Measurements from ENCODE around the gene CABLES1.
A peak's percentile ranks its signal among the peaks of the same experiment; 100 is the strongest.

The CABLES1 gene

DNA sequence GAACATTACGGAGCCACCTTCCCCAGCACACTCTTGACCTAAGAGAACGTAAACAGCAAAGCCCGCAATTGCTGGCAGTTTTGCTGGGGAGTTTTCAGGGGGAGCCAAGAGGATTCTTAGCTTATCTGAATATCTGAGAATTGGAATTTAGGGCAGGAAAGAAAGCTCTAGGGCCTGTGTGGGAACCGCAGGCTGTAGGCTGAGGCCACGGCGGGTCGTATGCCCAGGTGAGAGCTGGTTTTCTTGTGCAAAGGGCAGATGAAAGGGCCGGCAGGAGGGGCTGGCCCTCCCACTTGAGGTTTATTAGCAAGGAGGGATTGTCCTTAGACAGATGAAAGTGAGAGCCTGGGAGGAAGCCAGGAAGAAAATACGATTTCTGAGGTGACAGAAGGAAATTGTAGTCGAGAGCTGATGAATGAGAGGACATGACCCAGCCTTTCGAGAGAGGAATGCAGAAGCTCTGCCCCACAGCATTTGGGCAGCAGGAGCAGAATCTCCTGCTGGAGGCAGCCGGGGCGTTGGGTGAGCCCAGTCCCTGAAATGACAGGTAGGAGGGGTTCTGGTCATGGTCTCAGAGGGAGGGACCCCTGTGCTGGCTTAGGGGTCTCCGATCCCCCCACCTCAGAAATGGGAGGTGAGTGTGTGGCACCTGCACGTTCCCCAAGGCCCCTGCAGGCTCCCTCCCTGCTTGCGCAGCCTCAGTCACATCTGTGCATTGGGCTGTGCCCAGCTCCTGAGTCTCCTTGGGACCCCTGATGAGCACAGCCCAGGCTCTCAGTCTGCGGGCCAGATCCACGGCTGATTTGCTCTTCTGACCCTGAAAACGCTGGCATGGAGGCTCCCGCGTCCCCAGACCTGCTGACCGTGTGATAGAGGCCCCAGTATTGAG lies 61.1 kb downstream of the CABLES1 start:
- no peak for DNase-seq

DNA sequence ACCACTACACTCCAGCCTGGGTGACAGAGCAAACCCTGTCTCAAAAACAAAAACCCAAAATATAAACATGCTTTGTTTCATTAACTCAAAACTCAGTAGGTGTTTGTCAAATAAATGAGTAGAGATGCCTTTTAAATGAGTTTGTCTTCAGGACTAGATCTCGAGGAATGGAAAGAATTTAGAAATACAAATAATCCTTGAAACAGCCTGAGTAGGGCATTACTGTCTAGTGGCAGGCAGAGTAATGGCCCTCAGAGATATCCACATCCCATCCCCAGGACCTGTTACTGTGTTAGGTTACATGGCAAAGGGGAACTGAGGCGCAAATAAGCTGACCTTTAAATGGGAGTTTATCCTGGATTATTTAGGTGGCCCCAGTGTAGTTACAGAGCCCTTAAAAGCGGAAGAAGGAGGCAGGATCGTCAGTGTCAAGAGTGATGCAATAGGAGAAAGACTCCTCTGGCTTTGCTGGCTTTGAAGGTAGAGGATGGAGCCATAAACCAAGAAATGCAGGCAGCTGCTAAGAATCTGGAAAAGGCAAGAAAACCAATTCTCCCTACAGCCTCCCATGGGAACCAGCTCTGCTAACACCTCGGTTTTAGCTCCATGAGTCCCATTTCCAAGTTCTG lies 63.0 kb downstream of the CABLES1 start:
- no peak for DNase-seq

DNA sequence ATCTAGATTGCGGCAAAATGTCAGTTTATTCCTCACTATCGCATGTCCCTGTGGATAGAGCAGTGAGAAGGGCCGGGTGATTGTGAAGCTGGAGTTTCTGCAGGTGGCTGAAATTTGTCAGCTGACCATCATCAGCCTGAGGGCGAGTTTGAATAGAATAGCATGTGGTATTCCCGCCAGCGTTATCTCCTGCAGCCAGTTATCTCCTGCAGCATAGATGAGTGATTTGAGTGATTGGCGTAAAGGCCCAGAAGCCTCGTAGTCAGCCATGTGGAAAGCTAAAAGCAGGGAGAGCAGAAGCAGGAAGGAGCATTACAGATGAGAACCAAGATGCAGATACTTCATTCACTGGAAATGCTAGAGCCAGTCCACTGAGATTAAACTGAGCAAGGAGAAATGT lies 65.5 kb downstream of the CABLES1 start:
- no peak for DNase-seq

DNA sequence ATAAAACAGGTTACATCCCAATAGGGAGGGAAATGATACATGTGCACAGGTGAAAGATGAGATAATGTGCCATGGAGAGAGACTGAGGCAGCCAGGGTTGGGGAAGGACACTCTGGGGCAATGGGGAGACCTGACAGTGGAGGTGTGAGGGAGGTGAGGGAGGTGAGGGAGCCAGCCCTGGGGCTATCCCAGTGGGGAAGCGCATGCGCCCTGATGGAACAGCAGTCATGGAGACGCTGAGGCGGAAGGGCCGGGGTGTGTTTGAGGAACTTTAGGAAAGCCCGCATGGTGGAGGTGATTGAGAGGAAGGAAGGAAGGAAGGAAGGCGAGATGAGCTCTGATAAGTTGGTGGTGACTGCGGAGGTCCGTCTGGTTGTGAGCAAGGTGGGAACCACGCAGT lies 66.5 kb downstream of the CABLES1 start:
- DNase-seq, result no peak

DNA sequence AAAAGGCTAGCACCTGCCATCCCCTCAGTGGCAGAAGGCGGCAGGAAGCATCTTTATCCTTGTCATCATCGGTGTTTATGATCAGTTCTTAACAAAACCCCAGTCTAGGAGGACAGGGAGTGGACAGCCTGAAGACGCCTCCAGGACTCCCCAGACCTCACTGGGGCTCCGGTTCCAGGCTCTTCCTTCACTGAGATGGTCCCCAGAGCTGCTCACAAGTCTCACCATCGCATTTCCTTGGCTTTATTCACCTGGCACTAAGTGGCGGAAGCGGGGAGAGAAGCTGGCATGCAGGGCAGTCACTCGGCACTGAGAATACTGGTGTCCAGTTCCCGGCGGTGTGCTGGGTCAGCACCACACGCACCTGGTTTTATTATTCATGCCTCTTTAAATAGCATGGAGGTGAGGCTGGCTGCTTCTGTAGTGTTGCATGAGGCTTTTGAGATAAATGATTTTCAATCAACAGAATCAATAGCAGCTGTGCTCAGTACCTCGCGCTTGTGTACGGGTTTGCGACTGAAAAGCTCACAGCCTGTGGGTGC lies 68.7 kb downstream of the CABLES1 start:
- DNase-seq, result no peak

DNA sequence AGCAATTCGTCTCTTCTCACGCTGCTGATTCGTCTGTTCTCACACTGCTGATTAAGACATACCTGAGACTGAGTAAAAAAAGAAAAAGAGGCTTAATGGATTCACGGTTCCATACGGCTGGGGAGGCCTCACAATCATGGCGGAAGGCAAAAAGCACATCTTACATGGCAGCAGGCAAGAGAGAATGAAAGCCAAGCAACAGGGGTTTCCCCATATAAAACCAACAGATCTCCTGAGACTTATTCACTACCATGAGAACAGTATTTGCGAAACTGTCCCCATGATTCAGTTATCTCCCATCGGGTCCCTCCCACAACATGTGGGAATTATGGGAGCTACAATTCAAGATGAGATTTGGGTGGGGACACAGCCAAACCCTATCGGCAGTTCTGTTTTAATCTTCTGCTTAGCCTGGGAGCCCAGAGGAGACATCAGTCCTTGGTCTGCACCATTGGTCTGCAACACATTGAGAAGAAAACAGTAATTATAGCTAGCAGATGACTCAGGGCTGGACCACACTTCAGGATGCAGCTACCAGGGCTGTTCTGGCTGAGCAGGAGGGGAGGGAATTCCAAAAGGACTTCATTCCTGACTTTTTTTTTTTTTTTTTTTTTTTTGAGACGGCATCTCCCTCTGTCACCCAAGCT lies 69.4 kb downstream of the CABLES1 start:
- no peak for DNase-seq

DNA sequence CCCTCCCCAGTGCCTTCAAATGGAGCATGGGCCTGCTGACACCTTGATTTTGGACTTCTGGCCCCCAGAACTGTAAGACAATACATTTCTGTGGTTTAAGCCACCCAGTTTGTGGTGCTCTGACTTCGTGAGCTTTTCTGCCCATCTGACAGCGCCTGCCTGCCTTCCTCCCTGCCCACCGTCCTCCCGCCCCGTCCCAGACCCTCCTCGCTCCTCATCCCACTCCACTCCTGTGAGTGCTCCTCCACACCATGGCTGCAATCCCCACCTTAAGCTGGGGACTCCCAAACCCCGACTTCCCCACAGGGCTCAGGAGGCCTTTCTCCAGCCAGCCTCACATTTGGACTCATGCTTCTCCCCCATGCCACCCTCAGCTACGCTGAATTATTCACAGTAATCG lies 70.7 kb downstream of the CABLES1 start:
- no peak for DNase-seq

DNA sequence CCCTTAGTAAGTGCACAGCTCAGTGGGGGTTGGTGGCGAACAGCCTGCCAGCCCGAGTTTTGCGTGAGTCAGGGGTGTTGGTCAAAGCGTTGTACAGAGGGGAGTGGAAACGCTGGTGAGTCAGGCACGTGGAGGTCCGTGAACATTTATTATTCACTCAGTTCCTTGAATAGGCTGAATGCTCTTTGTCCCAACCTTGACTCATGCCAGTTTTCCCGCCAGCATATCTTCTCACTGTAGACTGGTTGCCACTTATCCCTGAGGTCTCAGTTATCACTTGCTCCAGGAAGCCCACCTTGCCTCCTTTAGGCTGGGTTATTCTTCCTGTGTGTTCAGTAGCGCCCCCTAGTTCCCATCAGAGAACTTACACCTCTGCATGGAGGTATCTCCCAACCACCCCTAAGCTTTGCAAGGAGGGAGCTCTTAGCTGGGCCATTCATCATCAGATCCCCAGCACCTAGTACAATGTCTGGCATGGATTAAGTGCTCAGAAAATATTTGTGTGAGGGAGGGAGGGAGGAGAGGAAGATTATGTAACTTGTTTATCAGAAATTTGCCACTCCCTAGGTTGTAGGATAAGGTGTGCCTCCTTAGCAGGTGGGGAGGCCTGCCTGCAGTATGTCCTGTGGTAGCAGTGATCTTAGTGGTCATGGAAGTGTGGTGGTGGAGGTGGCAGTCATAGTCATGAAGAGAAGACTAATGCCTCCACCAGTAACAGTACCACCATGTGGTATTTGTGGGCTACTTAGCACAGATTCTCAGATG lies 72.1 kb downstream of the CABLES1 start:
- peak in 1 of 5 experiments; percentile 43 for DNase-seq

DNA sequence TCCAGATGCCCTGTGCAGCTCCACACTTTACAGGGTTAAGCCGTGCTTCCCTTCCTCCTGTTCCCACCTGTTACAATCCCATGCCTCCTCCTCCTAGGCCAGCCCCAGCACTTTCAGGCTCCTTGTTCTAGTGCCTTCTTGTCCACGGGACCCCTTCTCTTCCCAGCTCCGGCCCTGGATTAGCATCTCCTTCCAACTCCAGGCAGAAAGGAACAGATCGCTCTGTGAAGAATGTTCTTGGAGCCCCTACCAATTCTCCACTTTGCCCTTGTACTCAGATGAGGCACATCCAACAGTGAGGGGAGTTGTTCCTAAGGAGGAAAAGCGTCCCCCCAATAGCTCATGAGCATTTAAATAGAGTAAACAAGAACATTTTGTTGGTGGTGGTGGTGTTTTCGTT lies 72.7 kb downstream of the CABLES1 start:
- DNase-seq, result no peak

DNA sequence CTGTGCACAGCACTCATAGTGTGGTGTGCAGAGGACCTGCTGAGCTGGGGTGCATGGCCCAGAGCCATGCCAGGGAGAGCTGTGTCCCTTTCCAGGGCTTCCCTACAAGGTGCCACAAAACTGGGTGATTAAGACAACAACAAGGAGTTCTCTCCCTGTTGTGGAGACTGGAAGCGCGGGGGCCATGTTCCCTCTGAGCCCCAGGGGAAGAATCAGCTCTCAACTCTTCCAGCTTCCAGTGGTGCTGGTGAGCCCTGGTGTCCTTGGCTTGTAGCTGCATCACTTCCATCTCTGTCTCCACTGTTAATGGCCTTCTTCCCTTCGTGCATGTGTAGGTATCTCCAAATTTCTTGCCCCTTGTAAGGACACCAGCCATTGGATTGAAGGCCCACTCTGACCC lies 73.3 kb downstream of the CABLES1 start:
- no peak for DNase-seq

DNA sequence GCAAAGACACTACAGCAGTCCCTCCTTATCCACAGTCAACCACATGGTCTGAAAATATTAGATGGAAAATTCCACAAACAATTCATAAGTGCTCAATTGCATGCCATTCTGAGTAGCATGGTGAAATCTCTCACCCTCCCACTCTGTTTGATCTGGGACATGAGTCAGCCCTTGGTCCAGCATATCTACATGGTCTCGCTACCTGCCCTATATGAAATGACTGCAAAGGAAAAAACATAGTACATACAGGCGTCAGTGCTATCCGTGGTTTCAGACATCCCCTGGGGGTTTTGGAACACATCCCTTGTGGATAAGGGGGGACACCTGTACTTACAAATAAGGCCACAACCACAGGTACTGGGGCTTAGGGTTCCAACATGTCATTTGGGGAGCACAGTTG lies 73.7 kb downstream of the CABLES1 start:
- DNase-seq, result peak in 1 of 5 experiments; percentile 14

DNA sequence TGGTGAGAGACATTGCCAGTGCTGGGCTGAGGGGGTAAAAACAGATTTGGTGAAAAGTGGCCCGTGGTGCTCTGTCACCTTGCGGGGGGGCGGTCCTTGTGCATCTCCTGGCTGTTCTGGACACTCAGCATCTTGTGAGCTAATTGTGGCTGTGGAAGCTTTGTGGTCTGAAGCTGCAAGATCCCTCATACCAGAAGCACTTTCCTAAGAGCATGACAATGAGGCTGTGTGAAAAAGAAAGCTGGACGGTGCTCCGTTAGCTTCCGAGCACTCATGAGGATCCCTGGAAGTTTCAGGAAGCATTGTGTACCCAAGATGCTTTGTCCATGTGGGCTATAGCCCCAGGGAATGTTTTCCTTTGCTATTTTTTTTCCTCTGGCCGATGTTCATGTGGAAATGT lies 74.5 kb downstream of the CABLES1 start:
- DNase-seq, result no peak

DNA sequence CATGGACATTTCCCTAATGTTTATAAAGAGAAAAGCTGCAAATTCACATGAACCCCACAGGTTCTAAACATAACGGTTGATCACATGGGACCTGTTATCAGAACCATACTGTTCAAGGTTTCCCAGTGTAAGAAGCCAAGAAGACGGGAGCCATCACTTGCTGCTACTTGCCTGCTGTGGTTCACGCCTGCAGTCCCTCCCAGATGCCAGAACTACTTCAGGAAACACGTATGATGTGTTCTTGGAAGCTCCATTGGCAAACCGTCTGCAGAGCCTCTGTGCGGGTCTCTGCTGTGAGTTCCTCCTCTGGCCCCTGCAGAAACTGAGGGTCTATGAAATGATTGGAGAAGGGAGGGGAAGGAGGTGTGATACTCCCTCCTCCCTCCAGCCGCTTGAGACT lies 75.2 kb downstream of the CABLES1 start:
- DNase-seq, result no peak

DNA sequence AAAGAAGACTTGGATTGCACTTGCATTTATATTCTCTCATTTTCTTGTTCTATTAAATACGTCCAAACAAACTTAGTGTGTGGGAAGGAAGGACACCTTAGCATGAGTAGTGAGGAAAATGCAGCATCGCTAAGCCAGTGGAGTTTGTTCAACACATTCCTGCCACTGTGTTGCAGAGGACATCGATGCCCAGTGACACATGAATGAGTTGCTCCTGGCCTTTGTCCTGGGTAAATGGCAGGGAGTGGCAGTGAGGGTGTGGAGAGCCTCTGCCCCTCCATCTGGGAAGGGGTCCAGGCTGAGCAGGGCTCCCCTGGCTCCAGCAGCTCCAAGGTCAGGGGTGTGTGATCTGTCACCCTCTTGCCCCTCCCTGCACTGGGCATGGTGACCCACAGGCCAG lies 75.9 kb downstream of the CABLES1 start:
- no peak for DNase-seq

DNA sequence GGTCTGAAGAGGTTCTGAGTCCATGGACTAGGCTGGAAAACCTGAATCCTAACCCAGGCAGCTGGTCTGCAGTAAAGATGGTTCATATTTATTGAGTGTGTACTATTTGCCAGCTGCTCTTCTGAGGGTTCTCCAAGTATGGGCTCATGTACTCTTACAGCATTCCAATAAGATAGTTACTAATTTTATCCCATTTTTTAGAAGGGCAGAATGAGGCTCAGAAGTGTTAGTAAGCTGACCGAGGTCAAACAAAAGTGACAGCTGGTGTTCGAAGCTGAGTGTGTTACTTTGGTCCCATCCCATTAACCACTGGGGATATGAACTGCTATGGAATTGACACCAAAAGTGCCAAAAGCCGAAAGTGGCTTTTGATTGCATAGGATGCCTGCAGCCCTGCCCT lies 76.9 kb downstream of the CABLES1 start:
- no peak for DNase-seq

DNA sequence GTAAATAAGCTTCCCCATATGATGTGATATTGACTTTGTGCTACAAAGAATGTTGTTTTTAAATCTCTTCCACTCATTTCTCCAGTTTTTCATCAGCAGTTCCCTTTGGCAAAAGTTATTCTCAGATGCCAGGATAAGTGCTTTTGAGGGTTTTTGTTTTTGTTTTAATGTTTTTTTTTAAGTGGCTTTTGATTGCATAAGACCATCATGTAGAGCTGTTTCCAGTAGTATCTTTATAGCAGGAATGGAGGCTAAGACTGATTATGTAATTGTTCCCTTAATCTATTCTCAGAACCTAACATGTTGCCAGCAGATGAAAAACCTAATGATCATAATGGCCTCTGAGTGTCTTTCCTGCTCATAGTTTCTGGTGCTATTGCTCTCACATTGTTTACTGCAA lies 77.9 kb downstream of the CABLES1 start:
- DNase-seq, result no peak

DNA sequence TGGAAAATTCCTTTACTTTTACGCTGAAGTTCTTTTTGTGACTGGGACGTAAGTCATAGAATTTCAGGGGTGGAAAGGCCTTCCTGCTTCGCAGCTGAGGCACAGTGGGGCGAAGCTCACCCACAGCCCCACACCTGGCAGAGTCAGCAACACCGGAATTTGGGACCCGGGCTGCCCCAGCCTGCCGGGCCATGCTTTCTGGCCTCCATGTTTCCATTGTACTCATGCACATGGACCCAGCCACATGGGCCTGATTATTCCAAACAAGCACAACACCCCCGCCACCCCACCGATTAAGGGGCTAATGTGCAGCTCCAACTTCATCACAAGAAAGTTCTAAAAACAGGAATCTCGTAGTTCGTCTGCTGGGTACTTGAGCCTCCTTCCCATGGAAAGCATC lies 82.5 kb downstream of the CABLES1 start:
- DNase-seq, result no peak

DNA sequence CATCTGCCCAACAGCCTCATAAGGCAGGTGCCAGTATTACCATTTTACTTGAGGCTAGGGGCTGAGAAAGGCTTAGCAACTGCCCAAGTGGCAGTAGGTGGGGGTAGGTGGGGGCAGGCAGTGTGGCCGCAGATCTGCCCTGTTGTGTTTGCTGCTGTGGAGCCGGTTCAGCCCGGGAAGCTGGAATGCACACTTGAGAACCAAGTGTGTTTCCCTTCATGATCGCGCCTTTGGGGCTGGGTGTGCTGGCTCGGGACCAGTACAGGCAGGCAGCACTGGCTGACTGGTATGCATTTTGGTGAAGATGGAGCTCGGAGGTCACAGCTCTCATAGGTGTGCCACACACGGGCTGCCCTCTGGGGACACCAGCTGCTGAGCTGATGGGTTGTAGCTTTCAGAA lies 85.1 kb downstream of the CABLES1 start:
- no peak for DNase-seq

DNA sequence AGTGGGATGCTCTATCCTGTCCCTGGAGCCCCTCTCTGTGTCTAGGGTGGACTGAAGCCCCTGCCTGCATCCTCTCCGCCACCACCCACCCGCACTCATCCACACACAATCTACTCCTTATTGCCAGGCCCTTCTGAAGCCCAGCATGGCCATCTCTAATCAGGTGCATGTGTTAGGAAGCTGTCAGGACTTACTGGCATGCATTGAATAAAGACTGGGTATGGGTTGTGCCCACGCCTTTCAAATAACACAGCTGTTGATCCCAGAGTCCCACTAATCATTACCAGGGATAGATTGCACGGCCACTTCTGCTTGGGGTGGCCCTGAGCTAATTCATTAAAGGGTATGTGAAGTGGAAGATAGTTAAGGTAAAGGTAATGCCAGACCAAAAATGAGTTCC lies 88.4 kb downstream of the CABLES1 start:
- DNase-seq, result no peak

DNA sequence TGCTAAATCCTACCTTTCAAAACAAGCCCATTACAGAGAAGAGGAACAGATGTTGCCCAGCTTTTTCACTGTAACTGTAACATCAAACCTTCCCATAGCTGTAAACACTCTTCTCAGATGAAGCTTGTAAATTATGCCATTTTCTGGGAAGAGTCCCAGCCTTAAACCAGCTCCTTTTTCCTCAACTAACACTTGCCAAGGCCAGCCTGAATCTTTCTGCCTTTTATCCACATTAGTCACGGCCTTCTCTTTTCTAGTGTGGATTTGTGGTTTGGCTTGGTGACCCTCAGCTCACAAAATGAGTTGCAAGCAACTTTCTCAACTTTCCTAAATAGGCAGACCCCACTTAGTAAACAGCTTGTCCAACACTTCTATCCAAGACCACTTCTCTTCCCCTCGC lies 90.2 kb downstream of the CABLES1 start:
- no peak for DNase-seq

DNA sequence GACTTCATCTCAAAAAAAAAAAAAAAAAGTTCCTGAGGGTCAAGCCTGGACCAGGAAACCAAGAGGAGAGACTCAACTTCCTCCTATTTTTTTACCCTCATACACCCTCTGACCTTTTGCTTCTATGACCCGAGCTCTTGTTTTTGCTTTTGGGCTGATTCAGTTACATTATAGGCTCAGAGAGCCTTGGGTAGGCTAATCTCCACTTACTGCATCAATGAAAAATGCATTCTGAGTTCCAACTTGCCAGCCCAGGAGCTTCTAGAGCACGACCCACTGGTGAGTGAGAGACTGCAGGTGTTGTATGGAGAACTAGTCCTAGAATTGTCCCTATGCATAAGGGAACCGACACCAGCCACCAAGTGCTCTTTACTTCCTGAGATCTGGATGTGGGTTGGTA lies 91.1 kb downstream of the CABLES1 start:
- no peak for DNase-seq

DNA sequence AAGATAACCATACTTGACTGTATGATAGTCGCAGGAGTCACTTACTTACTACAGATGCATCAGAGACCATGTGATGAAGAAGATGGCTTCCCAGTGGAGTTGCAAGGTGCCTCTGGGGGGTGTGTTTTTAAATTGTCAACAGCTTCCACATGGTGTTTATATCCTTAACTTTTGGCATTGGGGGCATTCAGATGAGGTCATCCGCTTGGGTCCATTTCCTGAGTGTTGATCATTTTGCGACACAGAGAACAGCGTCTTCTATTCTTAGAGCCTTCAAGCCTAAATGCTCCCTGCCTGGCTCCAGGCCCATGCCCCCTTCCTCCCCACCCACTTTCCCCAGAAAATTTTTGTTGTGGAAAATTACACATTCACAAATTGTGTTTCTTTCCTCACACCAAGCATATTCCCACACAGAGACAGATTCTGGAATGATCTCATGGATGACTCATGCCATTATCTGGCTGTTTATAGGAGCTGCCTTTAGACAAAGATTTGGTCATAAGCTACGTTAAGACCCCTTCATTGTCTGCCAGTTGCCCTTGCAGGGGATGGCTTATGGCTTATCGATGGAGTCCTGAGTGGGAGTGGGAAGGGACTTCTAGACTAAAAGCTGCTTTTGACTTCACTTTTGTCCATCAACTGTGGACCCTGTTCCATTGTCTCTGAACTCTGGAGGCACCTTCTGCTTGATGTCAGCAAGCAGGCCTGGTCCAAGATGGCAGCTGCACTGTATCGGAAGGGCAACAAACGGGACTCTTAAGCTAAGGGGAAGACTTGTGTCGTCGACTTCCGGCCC lies 91.8 kb downstream of the CABLES1 start:
- DNase-seq, result no peak
